Measurements from ENCODE around the gene NPL.

The NPL gene

GRCh38 chr1:182789138-182790076 is at the start of gene NPL:
NPL (plus strand) TSS chr1:182789773; CDS start chr1:182794372, 4,599 bp downstream.
- peak; percentile 89 for DNase-seq (ENCODE audit: low spot score)

- no peak for DNase-seq (ENCODE audit: low spot score)
Observed at GRCh38 chr1:182740120-182740519, 49.5 kb upstream of the NPL start.

- no peak for DNase-seq (ENCODE audit: low spot score)
Observed at GRCh38 chr1:182742780-182743179, 46.8 kb upstream of the NPL start.

- DNase-seq (ENCODE audit: low spot score) = no peak
Observed at GRCh38 chr1:182752077-182752988, 37.2 kb upstream of the NPL start.

- no peak for DNase-seq (ENCODE audit: low spot score)
Observed at GRCh38 chr1:182754087-182754486, 35.5 kb upstream of the NPL start.

GRCh38 chr1:182754543-182755314 is 34.8 kb upstream of the NPL start:
- no peak for DNase-seq (ENCODE audit: low spot score)

GRCh38 chr1:182755632-182756031 is 33.9 kb upstream of the NPL start:
- DNase-seq (ENCODE audit: low spot score) = no peak

GRCh38 chr1:182756423-182756822 is 33.1 kb upstream of the NPL start:
- no peak for DNase-seq (ENCODE audit: low spot score)

- no peak for DNase-seq (ENCODE audit: low spot score)
Observed at GRCh38 chr1:182761396-182762395, 27.9 kb upstream of the NPL start.

- no peak for DNase-seq (ENCODE audit: low spot score)
Observed at GRCh38 chr1:182762536-182762935, 27.0 kb upstream of the NPL start.

- DNase-seq (ENCODE audit: low spot score) = no peak
Observed at GRCh38 chr1:182764029-182764727, 25.4 kb upstream of the NPL start.

GRCh38 chr1:182765391-182765790 is 24.2 kb upstream of the NPL start:
- DNase-seq (ENCODE audit: low spot score) = no peak

- no peak for DNase-seq (ENCODE audit: low spot score)
Observed at GRCh38 chr1:182766050-182766449, 23.5 kb upstream of the NPL start.

- DNase-seq (ENCODE audit: low spot score) = no peak
Observed at GRCh38 chr1:182766881-182767645, 22.5 kb upstream of the NPL start.

GRCh38 chr1:182768963-182769362 is 20.6 kb upstream of the NPL start:
- no peak for DNase-seq (ENCODE audit: low spot score)

- DNase-seq (ENCODE audit: low spot score) = no peak
Observed at GRCh38 chr1:182770232-182770631, 19.3 kb upstream of the NPL start.

- no peak for DNase-seq (ENCODE audit: low spot score)
Observed at GRCh38 chr1:182771187-182771984, 18.2 kb upstream of the NPL start.

GRCh38 chr1:182777386-182777785 is 12.2 kb upstream of the NPL start:
- no peak for DNase-seq (ENCODE audit: low spot score)

All from CD4-positive, alpha-beta T cell treated with Interleukin-15 for 4 hours (primary cell).